Astrocyte (in vitro differentiated cells and primary cell): ENCODE results near the gene MORN1. TPM values are rescaled to one million over a fixed set of nuclear protein-coding genes. Genes with fewer than 3 reads are reported as not detected.

Experiments
- DNase-seq: peaks from one replicate; pipeline ENCODE4 v3.0.0-alpha.2; 2010; ENCODE audit warnings: low read depth
- FAIRE-seq: peaks from 2 replicates; lab custom pipeline; 2011; peaks lifted over from hg19 to GRCh38; lab: Jason Lieb, UNC
- H2AFZ ChIP-seq: 2 replicates; pipeline ENCODE4 v1.6.0; 2012; ENCODE audit warnings: low read depth, low read length, inconsistent platforms
- H3K27ac ChIP-seq: 2 replicates; pipeline ENCODE4 v1.5.1; 2011; ENCODE audit warnings: low read depth, low read length, inconsistent platforms
- H3K27me3 ChIP-seq: 2 replicates; pipeline ENCODE4 v1.6.0; 2011; ENCODE audit warnings: low read length, inconsistent platforms; ENCODE audit not compliant: insufficient read depth
- H3K36me3 ChIP-seq: 2 replicates; pipeline ENCODE4 v1.5.1; 2011; ENCODE audit warnings: low read length, inconsistent platforms; ENCODE audit not compliant: insufficient read depth
- H3K4me1 ChIP-seq: 2 replicates; pipeline ENCODE4 v1.5.1; 2011; ENCODE audit warnings: low read length, inconsistent platforms; ENCODE audit not compliant: insufficient read depth
- H3K4me2 ChIP-seq: 2 replicates; pipeline ENCODE4 v1.6.0; 2012; ENCODE audit warnings: low read length, inconsistent platforms
- H3K4me3 ChIP-seq: 2 replicates; pipeline ENCODE4 v1.5.1; 2011; ENCODE audit warnings: low read depth, mild to moderate bottlenecking, low read length, inconsistent platforms; ENCODE audit not compliant: insufficient read depth
- H3K79me2 ChIP-seq: 2 replicates; pipeline ENCODE4 v1.6.0; 2012; ENCODE audit warnings: mild to moderate bottlenecking, low read length, inconsistent platforms; ENCODE audit not compliant: insufficient read depth
- H3K9ac ChIP-seq: 2 replicates; pipeline ENCODE4 v1.6.0; 2012; ENCODE audit warnings: mild to moderate bottlenecking, low read length, inconsistent platforms
- H3K9me3 ChIP-seq: 2 replicates; pipeline ENCODE4 v1.5.1; 2012; ENCODE audit warnings: low read depth, mild to moderate bottlenecking, low read length, inconsistent platforms; ENCODE audit not compliant: insufficient read depth
- H4K20me1 ChIP-seq: 2 replicates; pipeline ENCODE4 v1.6.0; 2012; ENCODE audit warnings: low read length, inconsistent platforms; ENCODE audit not compliant: insufficient read depth
- H3K27ac Mint-ChIP-seq: one replicate; pipeline ENCODE4 v1.8.0; 2021; ENCODE audit warnings: mild to moderate bottlenecking, mixed read lengths; ENCODE audit not compliant: unreplicated experiment
- H3K27me3 Mint-ChIP-seq: one replicate; pipeline ENCODE4 v1.8.0; 2021; ENCODE audit warnings: low read depth, mixed read lengths; ENCODE audit not compliant: unreplicated experiment
- H3K36me3 Mint-ChIP-seq: one replicate; pipeline ENCODE4 v1.8.0; 2021; ENCODE audit warnings: low read depth, mixed read lengths; ENCODE audit not compliant: unreplicated experiment
- H3K4me1 Mint-ChIP-seq: one replicate; pipeline ENCODE4 v1.8.0; 2021; ENCODE audit warnings: low read depth, mixed read lengths; ENCODE audit not compliant: unreplicated experiment
- H3K4me3 Mint-ChIP-seq: one replicate; pipeline ENCODE4 v1.8.0; 2021; ENCODE audit warnings: mild to moderate bottlenecking, moderate library complexity, mixed read lengths; ENCODE audit not compliant: unreplicated experiment
- H3K9me3 Mint-ChIP-seq: one replicate; pipeline ENCODE4 v1.8.0; 2021; ENCODE audit warnings: mild to moderate bottlenecking, mixed read lengths; ENCODE audit not compliant: unreplicated experiment
- EZH2 ChIP-seq: IDR thresholded peaks from 2 replicates; pipeline ENCODE4 v1.6.1; 2012; ENCODE audit warnings: mild to moderate bottlenecking, low read length, inconsistent platforms; ENCODE audit not compliant: insufficient read depth
- total RNA-seq: library from RNA; stranded (reverse); gene quantifications from 2 replicates; pipeline ENCODE4 v1.2.1, GENCODE V29; 2021
- TF ChIP-seq, protein P1 (sequence below): IDR thresholded peaks from 2 replicates; pipeline ENCODE4 v1.5.1; 2011; ENCODE audit warnings: low read depth, mild to moderate bottlenecking, inconsistent platforms, low read length, moderate library complexity; ENCODE audit not compliant: insufficient read depth

The MORN1 gene
- total RNA-seq, 1 donor from 2014 or later, result 9.2 TPM

DNA sequence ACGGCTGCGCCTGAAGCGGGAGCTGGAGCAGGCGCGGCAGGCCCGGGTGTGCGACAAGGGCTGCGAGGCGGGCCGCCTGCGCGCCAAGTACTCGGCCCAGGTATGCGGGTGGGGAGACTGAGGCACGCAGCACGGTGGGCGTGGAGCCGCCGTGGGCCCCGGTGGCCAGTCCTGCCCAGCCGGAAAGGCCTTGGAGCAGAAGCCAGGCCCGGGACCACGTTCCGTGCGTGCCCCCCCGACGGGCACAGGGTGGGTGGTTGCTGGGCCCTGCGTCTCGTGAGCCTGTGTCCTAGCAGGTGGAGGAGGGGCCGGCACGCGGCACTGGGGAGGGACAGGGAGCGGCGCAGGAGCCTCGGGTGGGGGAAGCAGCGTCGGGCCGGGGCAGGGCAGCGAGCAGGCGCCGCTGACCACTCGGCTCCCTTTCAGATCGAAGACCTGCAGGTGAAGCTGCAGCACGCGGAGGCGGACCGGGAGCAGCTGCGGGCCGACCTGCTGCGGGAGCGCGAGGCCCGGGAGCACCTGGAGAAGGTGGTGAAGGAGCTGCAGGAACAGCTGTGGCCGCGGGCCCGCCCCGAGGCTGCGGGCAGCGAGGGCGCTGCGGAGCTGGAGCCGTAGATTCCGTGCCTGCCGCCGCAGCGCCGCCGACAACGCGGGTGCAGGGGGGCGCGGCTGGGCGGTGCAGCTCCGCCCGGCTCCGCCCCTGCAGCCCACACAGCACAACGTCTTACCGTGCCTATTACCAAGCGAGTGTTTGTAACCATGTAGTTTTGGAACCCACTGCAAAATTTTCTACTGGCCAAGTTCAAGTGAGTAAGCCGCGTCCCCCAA lies 85.0 kb downstream of the MORN1 start:
- H3K9ac ChIP-seq, result no peak overlapping the region
- H3K4me1 Mint-ChIP-seq, result no peaks in the 10 kb centered on the region
- no peak overlapping the region for H3K4me2 ChIP-seq
- no peak for TF ChIP-seq EZH2
- TF ChIP-seq, protein P1, sequence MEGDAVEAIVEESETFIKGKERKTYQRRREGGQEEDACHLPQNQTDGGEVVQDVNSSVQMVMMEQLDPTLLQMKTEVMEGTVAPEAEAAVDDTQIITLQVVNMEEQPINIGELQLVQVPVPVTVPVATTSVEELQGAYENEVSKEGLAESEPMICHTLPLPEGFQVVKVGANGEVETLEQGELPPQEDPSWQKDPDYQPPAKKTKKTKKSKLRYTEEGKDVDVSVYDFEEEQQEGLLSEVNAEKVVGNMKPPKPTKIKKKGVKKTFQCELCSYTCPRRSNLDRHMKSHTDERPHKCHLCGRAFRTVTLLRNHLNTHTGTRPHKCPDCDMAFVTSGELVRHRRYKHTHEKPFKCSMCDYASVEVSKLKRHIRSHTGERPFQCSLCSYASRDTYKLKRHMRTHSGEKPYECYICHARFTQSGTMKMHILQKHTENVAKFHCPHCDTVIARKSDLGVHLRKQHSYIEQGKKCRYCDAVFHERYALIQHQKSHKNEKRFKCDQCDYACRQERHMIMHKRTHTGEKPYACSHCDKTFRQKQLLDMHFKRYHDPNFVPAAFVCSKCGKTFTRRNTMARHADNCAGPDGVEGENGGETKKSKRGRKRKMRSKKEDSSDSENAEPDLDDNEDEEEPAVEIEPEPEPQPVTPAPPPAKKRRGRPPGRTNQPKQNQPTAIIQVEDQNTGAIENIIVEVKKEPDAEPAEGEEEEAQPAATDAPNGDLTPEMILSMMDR, result no peak
- no peaks in the 10 kb centered on the region for H3K9me3 ChIP-seq
- H3K27me3 Mint-ChIP-seq, result no peaks in the 10 kb centered on the region
- H3K9me3 Mint-ChIP-seq, result no peaks in the 10 kb centered on the region
- peaks cover 60% of the 10 kb centered on the region for H3K79me2 ChIP-seq
- H3K27me3 ChIP-seq, result no peaks in the 10 kb centered on the region
- peaks cover 2% of the 10 kb centered on the region for H3K4me1 ChIP-seq
- H3K27ac Mint-ChIP-seq, result no peak overlapping the region
- H4K20me1 ChIP-seq, result peaks cover 73% of the 10 kb centered on the region
- H2AFZ ChIP-seq, result no peak overlapping the region
- DNase-seq (no peak), FAIRE-seq (no peak)
- H3K36me3 ChIP-seq, result peaks cover 11% of the 10 kb centered on the region
- H3K4me3 Mint-ChIP-seq, result no peak overlapping the region
- no peak overlapping the region for H3K4me3 ChIP-seq
- no peak overlapping the region for H3K27ac ChIP-seq
- H3K36me3 Mint-ChIP-seq, result peaks cover 7% of the 10 kb centered on the region

DNA sequence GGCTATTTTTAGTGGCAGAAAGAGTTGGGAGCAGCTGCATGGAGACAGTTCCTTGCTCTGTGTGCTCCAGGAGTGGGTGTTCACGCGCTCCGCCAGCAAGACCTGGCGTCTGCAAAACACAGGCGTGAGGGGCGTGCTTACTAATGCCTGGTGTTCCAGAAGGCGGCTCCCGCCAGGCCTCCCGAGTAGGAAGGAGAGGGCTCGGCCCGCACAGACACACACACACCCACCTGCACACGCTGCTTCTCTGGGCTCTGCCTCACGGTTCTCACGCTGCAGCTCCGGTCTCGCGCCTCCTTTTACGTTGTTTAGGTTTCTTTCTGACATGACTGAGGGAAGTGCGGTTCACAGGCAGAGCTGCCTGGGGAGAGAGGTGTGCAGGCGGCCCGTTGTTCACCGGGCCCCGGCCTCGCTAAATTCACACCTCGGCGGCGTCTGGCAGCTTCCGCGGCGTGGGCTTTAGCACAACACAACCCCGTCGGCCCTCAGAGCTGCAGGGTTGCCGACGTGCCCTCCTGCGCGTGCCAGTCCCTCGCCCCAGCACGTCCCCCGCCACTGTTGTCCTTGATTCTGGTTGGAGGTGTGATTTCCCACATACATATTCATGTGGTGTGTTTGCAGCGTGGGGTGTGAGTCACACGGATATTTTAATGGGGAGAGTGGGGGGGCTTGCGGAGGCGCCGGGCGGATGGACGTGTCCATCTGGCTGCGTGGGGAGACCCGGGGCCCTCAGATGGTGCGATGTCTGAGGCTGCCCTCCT lies 86.3 kb downstream of the MORN1 start:
- Histone ChIP-seq H3K36me3 (peaks cover 11% of the 10 kb centered on the region), H3K79me2 (peaks cover 64% of the 10 kb centered on the region), H4K20me1 (peaks cover 76% of the 10 kb centered on the region), H2AFZ (no peak overlapping the region), H3K4me1 (peaks cover 7% of the 10 kb centered on the region), H3K4me3 (no peak overlapping the region), H3K9me3 (no peaks in the 10 kb centered on the region), H3K9ac (no peak overlapping the region), H3K4me2 (no peak overlapping the region), H3K27me3 (no peaks in the 10 kb centered on the region), H3K27ac (no peak overlapping the region)
- DNase-seq (peak; percentile 29), FAIRE-seq (no peak)
- Mint-ChIP-seq H3K9me3 (no peaks in the 10 kb centered on the region), H3K27me3 (no peaks in the 10 kb centered on the region), H3K27ac (no peak overlapping the region), H3K4me1 (no peaks in the 10 kb centered on the region), H3K4me3 (no peak overlapping the region), H3K36me3 (peaks cover 7% of the 10 kb centered on the region)
- TF ChIP-seq, protein P1, result no peak
- TF ChIP-seq EZH2, result no peak
